GM21423 (cell line): ENCODE data around the gene FLOT2.
"Not testable (repeated sequence)": the region's sequence is repeated elsewhere in the genome, so short reads cannot be mapped to it uniquely, and the experiment has no call there.

Experiments used
- ATAC-seq: cut with Tn5 transposase; IDR thresholded peaks from one replicate; pipeline ENCODE4 v1.9.1; 2021; ENCODE audit warnings: mild to moderate bottlenecking, moderate library complexity; ENCODE audit not compliant: unreplicated experiment

The FLOT2 gene

GRCh38 chr17:28877150-28877711, 20.3 kb downstream of the FLOT2 start:
- ATAC-seq = not testable (repeated sequence)

- ATAC-seq = no peak
Measured at GRCh38 chr17:28875848-28876550, 21.5 kb downstream of the FLOT2 start.

DNA sequence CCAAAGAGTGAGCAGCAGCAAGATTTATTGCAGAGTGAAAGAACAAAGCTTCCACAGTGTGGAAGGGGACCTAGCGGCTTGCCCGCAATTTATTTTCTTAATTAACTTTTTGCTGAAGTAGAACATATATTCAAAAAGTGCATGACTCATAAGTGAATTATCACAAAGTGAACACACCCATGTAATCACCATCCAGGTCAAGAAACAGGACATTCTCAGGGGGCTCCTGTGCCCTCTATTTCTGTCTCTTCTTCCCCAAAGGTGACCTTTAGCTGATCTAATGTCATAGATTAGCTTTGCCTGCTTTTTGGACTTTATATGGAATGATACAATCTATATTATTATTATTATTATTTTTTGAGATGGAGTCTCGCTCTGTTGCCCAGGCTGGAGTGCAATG, 22.8 kb downstream of the FLOT2 start:
- no peak for ATAC-seq

DNA sequence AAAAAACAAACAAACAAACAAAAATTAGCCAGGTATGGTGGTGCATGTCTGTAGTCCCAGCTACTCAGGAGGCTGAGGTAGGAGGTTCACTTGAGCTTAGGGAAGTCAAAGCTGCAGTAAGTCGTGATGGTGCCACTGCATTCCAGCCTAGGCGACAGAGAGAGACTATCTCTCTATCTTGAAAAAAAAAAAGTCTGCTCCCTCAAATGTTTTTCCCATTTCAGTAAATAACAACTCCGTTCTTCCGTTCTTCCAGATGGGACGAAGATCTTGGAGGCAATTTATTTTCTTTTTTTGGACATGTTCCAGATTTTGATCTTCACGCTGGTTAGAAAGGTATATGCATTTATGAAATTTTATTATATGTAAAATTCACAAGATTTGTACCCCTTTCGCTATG, 23.7 kb downstream of the FLOT2 start:
- ATAC-seq = no peak

DNA sequence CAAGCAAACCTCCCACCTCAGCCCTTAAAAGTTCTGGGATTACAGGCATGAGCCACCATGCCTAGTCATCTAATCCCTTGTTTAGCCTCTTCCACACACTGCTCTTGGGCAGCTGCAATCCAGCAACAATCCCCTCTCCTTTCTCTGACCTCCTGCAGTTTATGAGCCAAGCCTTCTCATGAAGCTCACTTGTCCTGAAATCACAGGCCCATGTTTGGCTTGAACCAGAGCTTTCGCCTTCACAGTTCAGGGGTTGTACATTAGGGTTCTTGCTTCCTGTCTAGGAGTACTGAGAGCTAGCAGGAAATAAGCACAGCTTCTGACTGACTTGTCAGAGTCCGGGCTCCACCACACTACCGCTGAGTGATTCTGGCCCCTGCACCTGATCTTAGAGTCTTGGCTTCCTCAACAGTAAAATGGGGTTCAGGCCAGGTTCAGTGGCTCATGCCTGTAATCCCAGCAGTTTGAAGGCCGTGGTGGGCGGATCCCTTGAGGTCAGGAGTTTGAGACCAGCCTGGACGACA, 26.4 kb downstream of the FLOT2 start:
- peak; percentile 86 for ATAC-seq

GRCh38 chr17:28867276-28867675, 30.3 kb downstream of the FLOT2 start:
- ATAC-seq = no peak

GRCh38 chr17:28865946-28866752, 31.4 kb downstream of the FLOT2 start:
- ATAC-seq = no peak

GRCh38 chr17:28864991-28865849, 32.3 kb downstream of the FLOT2 start:
- no peak for ATAC-seq

- no peak for ATAC-seq
Measured at GRCh38 chr17:28863953-28864352, 33.6 kb downstream of the FLOT2 start.

DNA sequence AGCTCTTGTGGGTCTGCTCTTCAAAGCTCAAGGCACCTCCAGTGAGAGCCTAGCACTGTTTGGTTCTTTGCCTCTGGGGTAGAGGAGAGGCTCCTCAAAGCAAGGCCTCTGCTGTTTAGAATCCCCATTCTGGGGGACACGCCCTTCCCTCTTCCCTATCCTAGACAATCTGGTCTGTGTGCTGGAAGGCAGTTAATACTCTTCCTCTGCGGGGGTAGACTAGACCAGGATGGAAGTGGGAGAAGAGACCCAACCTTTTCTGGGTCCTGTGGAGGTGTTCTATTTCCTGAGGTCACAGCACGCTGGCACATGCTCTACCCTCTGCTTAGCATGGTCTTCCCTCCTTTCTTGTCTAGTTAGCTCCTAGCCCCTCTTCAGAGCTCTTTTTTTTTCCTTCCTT, 35.0 kb downstream of the FLOT2 start:
- ATAC-seq = no peak

DNA sequence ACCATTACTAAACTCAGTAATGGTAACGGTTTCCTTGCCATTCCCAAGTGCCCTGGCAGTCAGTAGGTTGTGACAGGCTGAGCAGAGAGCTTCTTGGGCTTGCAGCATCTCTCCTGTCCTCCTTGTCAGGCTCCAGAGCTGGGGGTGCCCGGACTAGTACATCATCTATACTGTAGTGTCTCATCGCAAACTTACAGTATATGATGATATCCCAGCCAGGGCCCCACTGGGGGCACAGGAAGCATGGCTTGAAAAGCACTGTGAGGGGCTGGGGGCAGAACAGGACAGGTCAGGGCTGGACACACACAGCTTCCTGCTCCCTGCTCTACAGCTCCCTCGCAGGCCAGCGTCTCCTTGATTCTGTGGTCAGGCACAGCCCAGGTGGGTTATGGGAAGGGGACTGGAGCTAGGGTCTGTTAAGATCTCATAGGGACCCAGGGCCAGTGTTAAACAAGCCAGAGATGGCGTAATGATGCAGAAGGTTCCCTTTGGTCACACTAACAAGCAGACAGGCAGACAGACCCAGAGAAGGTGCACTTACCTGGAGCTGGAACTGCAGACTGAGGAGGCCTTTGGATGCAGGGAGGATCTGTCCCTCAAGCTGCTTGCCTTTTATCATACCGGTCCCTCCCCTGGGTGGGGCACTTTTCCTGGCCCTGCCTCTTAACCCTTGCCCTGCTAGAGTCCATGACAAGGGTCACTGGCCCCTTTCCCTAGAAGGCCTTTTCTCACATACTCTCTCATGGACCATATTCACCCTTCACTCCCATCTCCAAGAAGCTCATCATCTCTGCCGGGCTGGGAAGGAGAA, 35.9 kb downstream of the FLOT2 start:
- ATAC-seq = no peak

DNA sequence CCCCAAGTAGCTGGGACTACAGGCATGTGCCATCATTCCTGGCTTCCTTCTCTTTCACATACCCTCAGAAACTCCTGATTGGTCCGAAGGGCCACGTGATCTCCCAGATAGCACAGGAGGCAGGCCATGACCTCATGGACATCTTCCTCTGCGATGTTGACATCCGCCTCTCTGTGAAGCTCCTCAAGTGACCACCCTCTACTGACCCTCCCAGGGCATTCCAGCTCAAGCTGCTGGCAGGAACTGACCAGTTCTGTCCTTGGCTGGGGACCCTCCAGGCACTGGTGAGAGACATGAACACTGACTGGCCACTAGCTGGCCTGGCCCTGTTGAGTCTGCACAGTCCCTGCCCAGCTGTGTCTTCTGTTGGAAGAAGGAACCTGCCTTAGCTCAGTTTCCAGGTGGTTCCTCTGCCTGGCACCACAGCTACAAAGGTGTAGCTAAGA, 37.1 kb downstream of the FLOT2 start:
- ATAC-seq = no peak

GRCh38 chr17:28858801-28859355, 38.7 kb downstream of the FLOT2 start:
- no peak for ATAC-seq

GRCh38 chr17:28857905-28858800, 39.4 kb downstream of the FLOT2 start:
- ATAC-seq = no peak

DNA sequence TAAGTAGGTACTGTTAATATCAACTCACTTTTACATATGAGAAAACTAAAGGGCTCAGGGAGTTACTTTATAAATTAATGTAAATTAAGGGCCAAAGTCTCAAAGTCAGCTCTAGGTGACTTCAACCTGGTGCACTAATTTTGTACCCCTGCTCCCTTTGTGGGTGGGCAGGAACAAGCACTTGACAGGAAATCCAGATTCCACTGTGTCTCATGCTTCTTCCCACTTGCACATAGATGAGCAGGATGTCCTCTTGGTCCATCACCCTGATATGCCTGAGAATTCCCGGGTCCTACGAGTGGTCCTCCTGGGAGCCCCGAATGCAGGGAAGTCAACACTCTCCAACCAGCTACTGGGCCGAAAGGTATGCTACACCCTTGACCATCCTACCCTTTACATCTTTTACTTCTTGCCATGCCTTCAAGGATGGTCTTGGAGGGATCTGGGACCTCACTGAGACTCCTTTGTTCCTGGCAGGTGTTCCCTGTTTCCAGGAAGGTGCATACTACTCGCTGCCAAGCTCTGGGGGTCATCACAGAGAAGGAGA, 41.4 kb downstream of the FLOT2 start:
- no peak for ATAC-seq

DNA sequence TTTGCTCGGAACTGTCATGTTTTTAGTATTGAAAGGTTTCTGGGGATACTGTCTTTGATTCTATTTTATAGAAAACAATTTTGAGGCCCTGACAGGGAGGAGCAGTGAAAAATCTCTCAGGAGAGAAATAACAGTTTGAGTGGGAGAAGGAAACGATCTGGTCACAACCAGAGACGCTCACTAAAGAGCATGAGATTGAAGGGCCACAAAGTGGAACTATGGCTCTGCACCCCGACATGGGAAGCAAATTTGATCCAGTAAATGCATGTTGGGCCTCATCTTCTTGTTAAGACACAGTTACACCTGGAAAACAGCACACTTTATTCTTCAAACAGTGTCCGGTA, 42.2 kb downstream of the FLOT2 start:
- no peak for ATAC-seq

DNA sequence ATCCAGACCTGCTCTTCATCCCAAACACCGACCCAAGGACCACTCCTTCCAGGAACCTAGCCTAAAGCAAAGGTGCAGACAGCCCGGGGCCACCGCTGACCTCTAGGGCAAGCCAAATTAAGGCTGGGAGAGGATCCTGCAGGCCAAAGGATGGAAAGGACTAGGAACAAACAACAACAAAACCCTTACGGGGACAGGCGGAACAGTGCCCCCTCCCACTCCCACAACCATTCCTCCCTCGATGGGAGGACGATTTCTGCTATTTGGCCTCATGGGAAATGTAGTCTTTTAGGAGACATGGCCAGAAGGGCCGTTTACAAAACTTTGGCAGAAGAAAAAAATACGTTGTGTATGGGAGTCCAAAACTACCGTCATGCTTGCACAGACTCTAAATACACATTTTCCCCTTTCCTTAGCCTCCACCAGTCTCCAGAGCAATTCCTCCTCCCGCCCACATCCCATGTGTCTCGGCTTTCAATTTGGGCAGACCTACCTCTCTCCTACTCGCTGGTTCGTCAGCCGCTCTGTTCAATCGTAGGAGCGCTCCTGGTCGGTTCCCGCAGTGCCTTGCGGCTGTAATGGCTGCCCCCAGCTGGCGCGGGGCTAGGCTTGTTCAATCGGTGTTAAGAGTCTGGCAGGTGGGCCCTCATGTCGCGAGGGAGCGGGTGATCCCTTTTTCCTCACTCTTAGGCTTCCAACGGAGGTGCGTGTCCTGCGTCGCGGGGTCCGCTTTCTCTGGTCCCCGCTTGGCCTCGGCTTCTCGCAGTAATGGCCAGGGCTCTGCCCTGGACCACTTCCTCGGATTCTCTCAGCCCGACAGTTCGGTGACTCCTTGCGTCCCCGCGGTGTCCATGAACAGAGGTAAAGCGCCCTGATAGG, 42.8 kb downstream of the FLOT2 start, which contains the start of gene ERAL1:
Gene ERAL1 (plus strand): TSS at position 560 of the 879 bp plus-strand sequence. CDS start 19 bp downstream, at position 579.
- peak; percentile 92 for ATAC-seq
